Measurements from ENCODE around the gene RCN1.
A peak's percentile ranks its signal among the peaks of the same experiment; 100 is the strongest.

RCN1 gene

DNA sequence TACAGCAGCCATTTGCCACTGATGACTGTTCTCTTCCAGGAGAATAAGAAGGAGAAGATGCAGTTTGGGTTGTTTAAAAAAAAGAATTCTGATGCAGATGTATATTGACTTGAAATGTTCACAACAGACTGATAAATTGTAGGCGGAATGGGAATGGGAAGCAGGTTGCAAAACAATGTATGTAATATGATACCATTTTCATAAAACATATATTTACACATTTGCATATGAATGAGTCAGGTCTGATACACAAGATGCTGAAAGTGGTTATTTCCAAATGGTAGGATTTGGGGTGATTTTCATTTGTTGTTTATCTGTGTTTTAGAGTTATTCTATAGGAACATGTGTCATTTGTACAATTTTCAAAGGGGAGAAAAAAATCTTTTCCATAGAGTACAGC, 9.0 kb upstream of the RCN1 start:
- no peak for TF ChIP-seq EZH2 (IDR thresholded peaks at IDR 0.05; ENCODE audit: borderline replicate concordance, low read depth, low read length, severe bottlenecking)
- TF ChIP-seq CTCF (IDR thresholded peaks at IDR 0.05; ENCODE audit: borderline replicate concordance, extremely low read depth, low read length, poor library complexity, severe bottlenecking), result no peak
- peaks cover 28% of the 10 kb centered on the region for H3K27me3 ChIP-seq (ENCODE audit: insufficient read depth, low read length, poor library complexity)
- no peak overlapping the region for H3K4me2 ChIP-seq (ENCODE audit: insufficient read depth, low read length)
- H3K27ac ChIP-seq (ENCODE audit: low read length), result no peak overlapping the region
- no peaks in the 10 kb centered on the region for H3K79me2 ChIP-seq (ENCODE audit: insufficient read depth, low read length)
- H2AFZ ChIP-seq (ENCODE audit: low read depth, low read length), result no peak overlapping the region
- no peaks in the 10 kb centered on the region for H3K9me3 ChIP-seq (ENCODE audit: insufficient read depth, low read length, severe bottlenecking)
- no peaks in the 10 kb centered on the region for H4K20me1 ChIP-seq (ENCODE audit: insufficient read depth, low read length)
- ATAC-seq (ENCODE audit: insufficient read depth, low read depth), result no peak
- H3K36me3 ChIP-seq (ENCODE audit: insufficient read depth, low read length), result no peaks in the 10 kb centered on the region
- no peak overlapping the region for H3K4me3 ChIP-seq (ENCODE audit: low read depth in 1 of 2, low read length in 2 of 2)
- DNase-seq, result no peak
- H3K4me1 ChIP-seq (ENCODE audit: insufficient read depth, low read length), result no peaks in the 10 kb centered on the region
- H3K9ac ChIP-seq (ENCODE audit: low read depth, low read length), result no peak overlapping the region

- H3K79me2 ChIP-seq (ENCODE audit: insufficient read depth, low read length), result no peaks in the 10 kb centered on the region
- H3K4me1 ChIP-seq (ENCODE audit: insufficient read depth, low read length), result no peaks in the 10 kb centered on the region
- H2AFZ ChIP-seq (ENCODE audit: low read depth, low read length), result no peak overlapping the region
- no peak overlapping the region for H3K4me2 ChIP-seq (ENCODE audit: insufficient read depth, low read length)
- no peak for DNase-seq
- H3K36me3 ChIP-seq (ENCODE audit: insufficient read depth, low read length), result no peaks in the 10 kb centered on the region
- no peak overlapping the region for H3K9ac ChIP-seq (ENCODE audit: low read depth, low read length)
- H4K20me1 ChIP-seq (ENCODE audit: insufficient read depth, low read length), result no peaks in the 10 kb centered on the region
- TF ChIP-seq CTCF (IDR thresholded peaks at IDR 0.05; ENCODE audit: borderline replicate concordance, extremely low read depth, low read length, poor library complexity, severe bottlenecking) (no peak), EZH2 (IDR thresholded peaks at IDR 0.05; ENCODE audit: borderline replicate concordance, low read depth, low read length, severe bottlenecking) (no peak)
- H3K9me3 ChIP-seq (ENCODE audit: insufficient read depth, low read length, severe bottlenecking), result no peaks in the 10 kb centered on the region
- no peak overlapping the region for H3K4me3 ChIP-seq (ENCODE audit: low read depth in 1 of 2, low read length in 2 of 2)
- peaks cover 28% of the 10 kb centered on the region for H3K27me3 ChIP-seq (ENCODE audit: insufficient read depth, low read length, poor library complexity)
- no peak for ATAC-seq (ENCODE audit: insufficient read depth, low read depth)
- no peak overlapping the region for H3K27ac ChIP-seq (ENCODE audit: low read length)
These were observed 8.4 kb upstream of the RCN1 start for GRCh38 chr11:32082346-32082986.

GRCh38 chr11:32087597-32087996, 3.3 kb upstream of the RCN1 start:
- H4K20me1 ChIP-seq (ENCODE audit: insufficient read depth, low read length), result no peaks in the 10 kb centered on the region
- H3K4me1 ChIP-seq (ENCODE audit: insufficient read depth, low read length), result peaks cover 35% of the 10 kb centered on the region
- H3K27me3 ChIP-seq (ENCODE audit: insufficient read depth, low read length, poor library complexity), result peaks cover 31% of the 10 kb centered on the region
- H3K4me2 ChIP-seq (ENCODE audit: insufficient read depth, low read length), result peak overlapping the region; percentile 27; the same call in 1 of the 2 replicates
- no peak overlapping the region for H3K27ac ChIP-seq (ENCODE audit: low read length)
- H2AFZ ChIP-seq (ENCODE audit: low read depth, low read length), result no peak overlapping the region
- peaks cover 12% of the 10 kb centered on the region for H3K79me2 ChIP-seq (ENCODE audit: insufficient read depth, low read length)
- no peak for ATAC-seq (ENCODE audit: insufficient read depth, low read depth)
- H3K36me3 ChIP-seq (ENCODE audit: insufficient read depth, low read length), result no peaks in the 10 kb centered on the region; the same call in 1 of the 2 replicates
- H3K9ac ChIP-seq (ENCODE audit: low read depth, low read length), result no peak overlapping the region
- DNase-seq, result no peak
- no peak for TF ChIP-seq EZH2 (IDR thresholded peaks at IDR 0.05; ENCODE audit: borderline replicate concordance, low read depth, low read length, severe bottlenecking)
- no peak for TF ChIP-seq CTCF (IDR thresholded peaks at IDR 0.05; ENCODE audit: borderline replicate concordance, extremely low read depth, low read length, poor library complexity, severe bottlenecking)
- no peak overlapping the region for H3K4me3 ChIP-seq (ENCODE audit: low read depth in 1 of 2, low read length in 2 of 2)
- no peaks in the 10 kb centered on the region for H3K9me3 ChIP-seq (ENCODE audit: insufficient read depth, low read length, severe bottlenecking)

All from DND-41 (cell line).